HL-60/S4 (cell line): ENCODE results near the gene GIMAP6.
"Not testable (repeated sequence)": the region's sequence is repeated elsewhere in the genome, so short reads cannot be mapped to it uniquely, and the experiment has no call there.

Source experiments
- in situ Hi-C: fragments of 300-500 bp; cut with MboI; formaldehyde crosslinking; loops from 2 replicates; pipeline ENCODE4 v1.14.3; 2022; ENCODE audit warnings: low sequenced_read_pairs

The GIMAP6 gene

DNA sequence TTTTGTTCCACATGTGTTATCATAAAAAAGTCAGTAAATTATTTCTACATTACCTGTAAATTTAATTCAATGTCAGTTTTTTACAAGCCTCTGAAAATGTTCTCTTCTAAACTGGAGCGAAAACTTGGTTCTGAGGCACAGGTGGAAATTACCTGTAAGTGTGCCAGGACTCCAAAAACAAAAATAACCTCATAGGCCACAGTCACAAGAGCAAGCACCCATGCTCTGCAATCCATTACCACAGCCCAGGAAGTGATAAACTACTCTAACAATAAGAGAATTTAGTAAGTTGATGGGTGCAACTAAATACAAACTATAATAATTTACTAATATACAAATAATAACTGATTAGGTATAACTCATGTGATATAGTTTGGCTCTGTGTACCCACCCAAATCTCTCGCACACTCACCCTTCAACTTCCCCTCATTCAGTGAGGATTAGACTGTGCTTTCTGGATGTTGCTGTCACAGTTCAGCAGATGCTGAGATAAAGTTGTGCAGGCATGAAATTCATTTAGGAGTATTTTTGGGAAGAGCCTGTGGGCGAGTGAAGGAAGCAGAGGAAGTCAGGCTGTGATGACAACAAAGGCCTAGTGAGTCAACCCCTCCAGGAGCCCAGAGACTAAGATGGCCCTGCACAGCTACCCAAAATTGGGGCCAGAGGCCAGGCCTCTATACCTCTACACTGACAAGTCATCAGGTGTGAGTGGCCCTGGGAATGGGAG lies 16.3 kb upstream of the GIMAP6 start:
- in situ Hi-C loops, result no loop called here

DNA sequence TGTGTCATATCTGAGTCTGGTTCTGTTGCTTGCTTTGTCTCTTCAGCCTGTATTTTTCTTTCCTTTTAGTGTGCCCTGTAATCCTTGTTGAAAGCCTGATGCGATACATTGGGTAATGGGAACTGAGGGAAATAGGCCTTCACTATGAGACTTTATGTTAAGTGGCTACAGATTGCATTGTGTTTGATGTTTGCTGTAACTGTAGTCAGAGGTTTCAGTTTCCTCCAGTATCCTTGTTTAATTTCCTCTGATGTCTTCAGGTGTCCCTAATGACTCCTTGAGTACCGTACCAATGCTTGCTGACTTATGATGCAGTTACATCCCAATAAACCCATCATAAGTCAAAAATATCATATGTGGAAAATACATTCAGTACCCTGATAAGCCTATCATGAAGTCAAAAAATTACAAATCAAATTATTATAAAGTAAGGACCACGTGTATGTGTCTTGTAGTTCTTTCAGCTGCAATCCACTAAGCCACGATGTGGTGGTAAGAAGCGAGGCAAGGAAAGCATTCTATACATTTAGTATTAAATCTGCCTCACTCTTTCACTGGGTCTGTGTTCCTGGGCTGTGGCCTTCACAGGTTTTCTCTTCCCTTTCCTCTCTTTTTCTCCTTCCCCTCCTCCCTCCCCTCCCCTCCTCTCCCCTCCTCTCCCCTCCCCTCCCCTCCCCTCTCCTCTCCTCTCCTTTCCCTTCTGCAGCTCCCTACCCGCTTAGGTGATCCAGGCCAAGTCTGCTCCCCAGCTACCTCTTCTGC lies 13.3 kb upstream of the GIMAP6 start:
- in situ Hi-C loops, result no loop called here

DNA sequence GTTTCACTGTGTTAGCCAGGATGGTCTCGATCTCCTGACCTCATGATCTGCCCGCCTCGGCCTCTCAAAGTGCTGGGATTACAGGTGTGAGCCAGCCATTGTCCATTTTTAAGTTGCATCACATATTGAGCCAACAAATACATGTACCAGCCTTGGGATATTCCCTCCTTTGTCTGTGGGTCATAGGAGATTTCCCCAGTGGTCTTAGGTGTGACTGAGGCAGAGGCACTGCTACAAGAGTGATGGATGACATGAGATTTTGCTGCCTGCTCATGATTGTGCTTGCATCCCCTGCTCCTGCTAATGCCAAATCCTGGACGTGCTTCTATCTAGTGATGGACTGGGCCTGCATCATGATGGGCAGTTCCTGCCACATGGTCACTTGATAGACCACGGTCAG lies 10.7 kb upstream of the GIMAP6 start:
- in situ Hi-C loops, result no loop called here

DNA sequence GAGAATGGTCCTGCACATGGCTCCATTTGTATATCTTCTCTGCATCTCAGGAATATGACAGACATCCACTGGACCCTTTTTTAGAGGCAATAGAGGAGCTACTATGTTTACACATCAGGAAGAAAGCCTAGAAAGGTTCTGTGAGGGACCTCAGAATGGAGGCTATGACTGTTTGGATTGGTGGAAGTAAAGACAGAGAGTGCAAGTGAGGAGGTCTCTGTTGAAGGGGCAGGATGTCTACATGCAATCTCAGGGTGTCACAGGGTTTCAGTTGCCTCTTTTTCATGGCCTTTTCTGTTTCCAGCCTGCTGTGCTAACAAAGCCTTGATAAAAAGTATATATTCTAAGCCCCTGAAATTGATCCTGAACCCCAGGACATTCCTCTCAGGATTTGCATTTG lies 9.7 kb upstream of the GIMAP6 start:
- in situ Hi-C loops, result no loop called here

DNA sequence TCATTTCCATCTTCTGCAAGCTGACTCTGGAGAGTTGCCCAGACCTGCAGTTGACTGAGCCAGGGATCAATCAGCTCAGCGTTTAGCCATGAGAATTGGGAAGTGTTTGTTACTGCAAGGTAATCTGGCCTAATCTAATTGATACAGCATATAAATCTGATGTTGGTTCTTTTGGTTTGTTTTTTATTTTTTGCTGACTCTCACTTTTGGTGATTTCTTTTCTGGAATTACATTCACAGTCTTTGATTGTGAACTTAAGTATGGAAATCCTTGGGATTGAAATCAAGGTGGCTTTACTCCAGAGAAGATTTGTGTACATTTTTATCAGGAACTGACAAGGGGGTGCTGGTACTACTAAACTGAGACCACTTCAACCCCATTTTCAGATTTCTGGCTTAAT lies 1.7 kb upstream of the GIMAP6 start:
- in situ Hi-C loops, result no loop called here

DNA sequence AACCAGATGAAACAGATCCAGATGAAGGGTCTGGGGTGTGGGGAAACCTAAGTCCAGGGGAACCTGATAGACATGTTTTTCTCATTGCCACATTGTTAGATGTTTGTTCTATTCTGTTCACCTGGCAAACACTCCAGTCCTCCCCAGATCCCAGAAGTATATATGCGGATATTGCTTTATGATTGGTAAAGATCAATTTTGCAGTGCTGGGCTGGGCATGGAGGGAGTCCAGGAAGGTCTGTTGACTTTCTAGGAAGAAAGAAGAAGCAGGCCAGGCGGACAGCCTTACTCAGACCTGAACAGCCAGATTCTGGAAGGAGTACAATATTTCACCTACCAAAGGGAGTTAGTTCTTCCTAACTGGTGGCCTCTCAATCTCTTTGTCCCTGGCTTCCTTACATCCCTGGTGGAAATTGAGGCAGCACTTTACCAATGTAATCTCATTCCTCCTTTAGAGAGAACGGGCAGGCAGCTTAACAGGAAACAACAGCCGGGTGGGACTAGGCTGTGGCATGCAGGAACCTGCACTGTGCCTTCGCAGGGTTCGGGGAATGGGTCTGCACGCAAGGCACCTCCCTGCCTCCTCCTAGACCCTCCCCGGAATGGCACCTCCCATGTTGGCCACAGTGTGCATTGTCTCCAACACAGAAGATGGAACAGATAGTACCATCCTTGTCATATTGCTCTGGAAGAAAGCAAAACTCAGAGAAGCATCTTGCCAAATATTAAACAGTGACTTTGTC lies 930 bp downstream of the GIMAP6 start:
- in situ Hi-C loops, result no loop called here

DNA sequence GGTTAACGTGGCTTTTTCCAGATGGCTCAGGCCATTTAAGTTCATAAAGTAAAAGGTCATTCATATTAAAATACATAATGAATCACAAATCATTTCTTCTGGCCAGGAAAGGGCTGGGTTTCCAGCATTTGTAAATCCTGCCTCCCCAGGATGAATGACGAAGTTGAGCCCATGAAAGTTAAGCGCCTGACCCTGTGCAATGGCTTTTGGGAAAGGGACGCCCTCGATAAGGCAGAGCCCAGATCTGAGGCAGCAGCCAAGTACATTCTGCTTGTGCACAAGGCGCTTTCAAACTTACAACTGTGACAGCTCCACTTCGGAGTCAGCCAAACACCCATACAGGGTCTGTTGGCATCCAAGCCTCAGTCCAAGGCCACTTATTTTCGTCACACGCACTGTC lies 2.8 kb downstream of the GIMAP6 start:
- in situ Hi-C loops, result no loop called here

DNA sequence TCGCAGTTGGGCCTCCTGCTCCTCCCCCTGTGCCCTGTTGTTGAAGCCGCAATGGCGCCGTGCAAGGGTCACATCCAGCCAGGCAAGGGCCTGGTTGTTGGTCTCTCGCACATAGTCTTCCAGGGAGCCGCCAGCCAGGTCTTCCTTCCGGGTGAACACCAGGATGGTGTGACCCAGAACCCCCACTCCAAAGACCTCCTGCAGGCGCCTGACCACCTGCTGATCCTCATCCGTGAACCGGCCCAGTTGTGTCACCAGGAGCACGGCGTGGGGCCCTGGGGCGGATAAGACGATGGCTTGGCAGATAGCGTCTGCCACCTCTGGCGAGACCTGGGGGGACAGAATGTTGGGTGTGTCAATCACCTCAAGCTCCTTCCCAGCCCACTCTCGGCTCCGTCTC lies 4.2 kb downstream of the GIMAP6 start:
- in situ Hi-C loops, result no loop called here

DNA sequence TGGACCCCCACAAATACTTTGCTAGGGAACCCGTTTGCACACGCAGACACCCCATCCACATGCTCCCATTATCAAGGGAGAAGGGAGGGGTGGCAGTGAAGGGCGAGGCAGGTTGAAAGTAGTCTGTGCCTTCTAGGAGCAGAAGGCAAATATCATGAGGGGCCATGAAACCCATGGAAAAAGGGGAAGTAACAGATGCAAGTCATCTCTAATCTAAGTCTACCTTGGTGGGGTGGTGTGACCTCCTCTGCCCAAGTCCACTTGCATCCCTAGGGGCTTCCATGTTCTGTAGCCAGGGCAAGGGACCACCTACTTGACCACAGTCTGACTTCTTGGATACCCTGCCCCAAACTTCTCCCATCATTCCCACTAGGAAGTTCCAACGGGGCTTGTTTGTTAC lies 5.5 kb downstream of the GIMAP6 start:
- in situ Hi-C loops, result no loop called here

DNA sequence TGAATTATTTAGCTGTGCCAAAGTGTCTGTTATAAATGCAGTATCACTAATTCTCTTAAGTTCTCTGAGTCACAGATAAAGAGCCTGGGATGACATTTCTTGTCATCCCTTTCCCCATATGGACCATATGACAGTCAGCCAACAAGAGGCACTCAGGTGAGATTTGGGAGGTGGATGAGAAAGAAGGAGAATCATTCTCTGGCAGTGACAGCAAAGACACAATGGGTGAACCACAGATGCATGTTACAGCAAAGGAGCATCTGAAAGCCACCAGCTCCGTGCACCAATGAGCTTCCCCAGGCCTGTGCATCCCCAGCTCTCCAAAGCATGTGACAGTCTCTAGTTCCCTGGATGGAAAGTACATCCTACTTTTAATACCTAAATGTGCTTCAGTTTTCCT lies 10.8 kb downstream of the GIMAP6 start:
- in situ Hi-C loops, result no loop called here

DNA sequence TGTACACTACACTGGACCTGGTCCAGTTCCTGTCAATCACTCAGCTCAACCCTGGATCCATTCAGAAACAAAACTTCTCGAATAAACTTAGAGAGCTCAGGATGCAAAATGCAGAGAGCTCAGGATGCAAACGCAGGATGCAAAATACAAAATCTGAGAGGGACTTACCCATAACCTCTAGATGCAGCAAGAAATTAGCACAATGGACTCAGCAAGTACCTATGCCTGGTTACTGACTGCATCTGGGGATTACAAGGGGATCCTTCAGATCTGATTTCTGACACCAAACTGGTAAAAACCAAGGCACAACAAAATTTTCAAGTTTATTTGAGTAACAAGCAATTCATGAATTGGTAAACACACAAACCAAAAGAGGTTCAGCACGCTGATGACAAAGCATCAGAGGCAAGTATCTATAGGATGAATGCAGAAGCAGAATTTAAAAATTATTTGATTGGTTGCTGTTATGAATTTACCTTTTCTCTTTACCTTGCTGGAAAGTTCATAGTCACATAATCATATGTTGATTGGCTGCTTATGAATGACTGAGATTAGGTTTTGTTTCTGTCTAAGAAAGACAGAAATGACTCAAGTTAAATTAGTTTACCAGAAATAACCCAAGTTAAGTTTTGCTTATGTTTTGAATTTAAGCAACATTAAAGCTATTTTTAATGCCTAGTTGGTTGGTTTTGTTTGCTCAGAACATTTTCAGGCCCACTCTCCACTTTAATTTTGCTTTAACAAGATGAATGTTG lies 11.4 kb downstream of the GIMAP6 start:
- in situ Hi-C loops, result no loop called here

DNA sequence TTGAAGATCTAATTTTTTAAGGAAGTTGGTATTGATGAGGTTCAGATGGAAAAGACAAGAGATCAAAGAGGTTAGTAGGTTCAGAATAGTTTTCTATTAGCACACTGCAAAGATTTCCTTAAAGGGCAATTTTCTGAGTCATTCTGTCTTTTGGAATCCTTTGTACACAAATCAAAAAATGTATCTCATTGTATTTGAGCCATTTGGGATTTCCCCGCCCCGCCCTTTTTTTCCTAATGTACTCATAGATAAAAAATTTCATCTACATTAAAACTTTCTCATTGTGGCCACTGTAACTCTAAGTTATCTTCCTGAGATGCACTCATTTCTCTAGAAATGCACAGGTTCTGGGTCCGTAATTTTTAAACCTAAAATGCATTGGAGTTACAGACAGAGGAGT lies 12.1 kb downstream of the GIMAP6 start:
- in situ Hi-C loops, result no loop called here

DNA sequence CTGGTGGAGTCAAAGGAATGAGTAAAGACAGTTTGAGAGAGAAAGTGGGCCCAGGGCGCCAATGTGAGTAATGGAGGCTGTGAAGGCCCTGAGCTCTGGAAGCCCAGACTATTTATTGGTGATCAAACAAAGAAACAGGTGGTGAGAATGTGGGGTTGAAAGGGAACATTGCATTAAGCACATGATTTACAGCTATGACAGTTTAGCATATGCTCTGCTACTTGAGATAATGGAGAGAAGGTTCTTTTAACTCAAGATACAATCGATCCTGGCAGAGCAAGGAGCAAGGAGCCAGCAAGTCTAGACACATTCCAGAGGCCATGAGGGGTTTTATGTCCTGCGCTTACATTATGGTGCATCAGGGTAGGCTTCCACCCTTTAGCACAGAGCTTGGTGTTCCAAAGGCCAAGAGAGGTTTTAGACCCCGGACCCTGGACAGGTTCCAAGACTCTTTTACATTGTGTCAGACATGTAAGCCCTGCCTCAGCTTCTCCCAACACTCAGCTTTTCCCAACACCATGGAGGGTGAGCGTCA lies 16.9 kb downstream of the GIMAP6 start:
- in situ Hi-C loops, result not testable (repeated sequence)

DNA sequence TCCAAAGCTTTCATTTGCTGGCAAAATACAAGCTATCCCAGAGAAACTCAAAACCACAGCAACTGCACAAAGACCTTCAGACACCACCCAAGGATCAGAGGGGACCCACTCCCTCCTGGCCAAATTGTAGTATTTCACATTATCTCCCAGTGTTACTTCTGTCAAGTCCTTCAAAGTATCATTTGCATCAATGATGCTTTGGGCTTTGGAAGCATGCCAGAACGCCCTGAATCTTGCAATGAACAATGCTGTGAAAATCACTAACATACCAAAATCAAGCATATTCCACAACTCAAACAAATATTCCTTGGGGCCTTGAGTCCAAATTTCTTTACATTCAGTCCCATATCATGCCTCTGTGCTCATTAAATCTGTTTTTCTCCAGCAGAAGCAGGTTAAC lies 17.8 kb downstream of the GIMAP6 start:
- in situ Hi-C loops, result not testable (repeated sequence)

DNA sequence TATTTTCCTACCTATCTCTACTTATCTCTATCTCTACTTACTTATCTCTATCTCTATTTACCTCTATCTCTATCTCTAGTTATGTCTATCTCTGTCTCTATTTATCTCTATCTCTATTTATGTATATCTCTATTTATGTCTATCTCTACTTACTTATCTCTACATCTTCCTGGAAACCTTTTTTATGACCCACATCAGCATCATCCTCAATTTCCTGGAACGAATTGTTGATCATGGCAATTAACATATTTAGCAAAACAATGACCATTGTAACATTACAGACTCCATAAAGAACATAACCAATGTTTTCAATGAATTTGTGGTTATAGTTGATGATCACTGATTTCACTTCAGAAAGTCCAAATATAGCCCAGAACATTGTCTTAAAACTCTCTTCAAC lies 18.3 kb downstream of the GIMAP6 start:
- in situ Hi-C loops, result no loop called here

DNA sequence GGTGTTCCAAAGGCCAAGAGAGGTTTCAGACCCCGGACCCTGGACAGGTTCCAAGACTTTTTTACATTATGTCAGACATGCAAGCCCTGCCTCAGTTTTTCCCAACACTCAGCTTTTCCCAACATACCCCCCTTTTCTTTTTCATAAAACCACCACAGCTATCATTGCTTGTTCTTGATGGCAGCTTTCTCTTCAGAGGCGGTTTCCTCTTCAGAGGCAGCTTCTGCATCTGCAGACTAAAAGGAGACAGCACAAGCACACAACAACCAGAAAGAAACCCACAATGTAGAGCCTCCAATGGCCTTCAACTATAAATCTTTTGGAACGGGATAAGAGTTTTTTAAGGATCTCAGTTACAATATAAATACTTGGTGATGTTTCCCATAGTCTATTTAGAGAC lies 19.3 kb downstream of the GIMAP6 start:
- in situ Hi-C loops, result no loop called here

DNA sequence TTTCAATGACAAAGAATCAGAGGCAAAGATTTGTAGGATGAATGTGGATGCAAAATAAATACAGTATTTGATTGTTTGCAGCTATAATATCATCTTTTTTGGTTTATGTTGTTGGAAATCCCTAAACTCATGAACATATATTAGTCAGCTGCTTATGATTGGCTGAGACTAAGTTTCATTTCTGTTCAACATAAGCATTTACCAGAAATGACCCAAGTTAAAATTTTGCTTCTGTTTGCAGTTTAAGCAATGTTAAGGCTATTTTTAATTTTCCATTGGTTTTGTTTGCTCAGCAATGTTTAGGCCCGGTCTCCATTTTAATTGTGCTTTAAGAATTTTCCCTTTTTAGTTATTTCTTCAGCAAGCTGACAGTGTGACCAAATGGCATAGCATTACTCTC lies 22.0 kb downstream of the GIMAP6 start:
- in situ Hi-C loops, result no loop called here

DNA sequence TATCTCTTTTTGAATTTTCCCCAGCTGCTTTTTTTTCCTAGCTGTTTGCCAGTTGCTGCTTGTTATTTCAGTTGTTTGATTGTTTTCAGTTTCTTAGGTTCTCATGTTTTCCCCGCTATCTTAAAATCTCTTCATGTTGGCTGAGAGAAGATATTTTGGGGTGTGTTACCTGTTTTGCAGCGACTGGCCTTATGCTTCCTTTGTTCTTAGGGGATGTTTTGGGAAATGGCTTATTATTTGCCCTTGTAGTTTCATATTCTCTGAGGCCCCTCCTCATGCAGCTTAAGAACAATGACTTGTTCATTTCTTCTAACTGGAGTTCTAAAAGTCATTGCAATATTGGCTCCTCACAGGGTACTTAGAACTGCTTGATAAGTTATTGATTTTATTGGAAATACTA lies 28.6 kb downstream of the GIMAP6 start:
- in situ Hi-C loops, result not testable (repeated sequence)

DNA sequence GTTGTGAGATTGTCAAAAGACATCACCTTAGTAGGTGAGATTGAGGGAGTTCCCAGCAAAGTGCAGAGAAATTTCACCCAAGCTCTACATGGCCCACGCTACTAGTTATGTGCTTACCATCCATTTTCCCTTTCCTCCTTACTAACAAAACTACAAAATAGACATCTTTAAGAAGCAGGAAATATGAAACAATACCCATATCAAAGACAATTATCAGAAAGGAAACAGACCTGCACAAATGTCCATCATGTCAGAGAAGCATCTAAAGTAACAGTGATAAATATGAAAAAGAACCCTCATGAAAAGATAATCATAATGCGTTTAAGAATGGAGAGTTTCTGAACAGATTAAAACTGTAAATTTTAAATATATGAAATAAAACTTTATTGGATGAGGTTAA lies 36.8 kb downstream of the GIMAP6 start:
- in situ Hi-C loops, result no loop called here

DNA sequence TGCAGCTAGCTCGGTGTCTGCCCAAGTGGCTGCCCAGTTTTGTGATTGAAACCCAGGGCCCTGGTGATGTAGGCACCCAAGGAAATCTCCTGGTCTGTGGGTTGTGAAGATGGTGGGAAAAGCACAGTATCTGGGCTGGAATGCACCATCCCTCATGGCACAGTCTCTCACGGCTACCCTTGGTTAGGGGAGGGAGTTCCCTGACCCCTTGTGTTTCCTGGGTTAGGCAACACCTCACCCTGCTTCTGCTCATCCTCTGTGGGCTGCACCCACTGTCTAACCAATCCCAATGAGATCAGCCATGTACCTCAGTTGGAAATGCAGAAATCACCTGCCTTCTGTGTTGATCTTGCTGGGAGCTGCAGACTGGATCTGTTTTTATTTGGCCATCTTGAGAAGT lies 37.4 kb downstream of the GIMAP6 start:
- in situ Hi-C loops, result no loop called here

DNA sequence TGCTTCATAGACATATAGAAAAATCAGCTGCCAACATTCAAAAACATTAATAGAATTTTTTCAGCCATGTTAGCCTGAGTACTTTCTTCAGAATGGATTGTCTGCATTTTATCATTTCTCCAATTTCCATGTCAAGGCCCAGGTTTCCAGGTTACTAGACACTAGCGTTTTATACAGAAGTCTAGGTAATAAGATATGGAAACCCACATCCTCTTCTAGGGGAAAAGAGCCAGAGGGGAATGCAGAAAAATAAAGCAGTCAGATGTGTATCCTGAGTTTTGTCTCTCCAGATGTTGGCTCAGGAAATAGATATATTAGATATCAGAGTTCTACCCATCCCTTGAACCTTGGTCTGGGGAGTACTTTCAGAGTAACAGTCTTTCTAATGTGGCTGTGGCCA lies 44.6 kb downstream of the GIMAP6 start:
- in situ Hi-C loops, result no loop called here
